OCI-LY7 (cell line): Measurements from ENCODE around the gene ZGPAT.

Experiments
- EZH2phosphoT487 ChIP-seq: fragments of 200-600 bp; sonication (generic); IDR thresholded peaks from 2 replicates; pipeline ENCODE4 v1.6.1; 2018; ENCODE audit warnings: low read depth, borderline replicate concordance, mild to moderate bottlenecking, mixed run types, antibody characterized with exemption, low read length, moderate library complexity, mixed read lengths
- TF ChIP-seq, protein P1 (sequence below): fragments of 200-600 bp; sonication (generic); conservative IDR thresholded peaks from 2 replicates; pipeline ENCODE4 v1.5.1; 2014; ENCODE audit warnings: mild to moderate bottlenecking, antibody characterized with exemption, low read length, moderate library complexity, mixed read lengths

DNA sequence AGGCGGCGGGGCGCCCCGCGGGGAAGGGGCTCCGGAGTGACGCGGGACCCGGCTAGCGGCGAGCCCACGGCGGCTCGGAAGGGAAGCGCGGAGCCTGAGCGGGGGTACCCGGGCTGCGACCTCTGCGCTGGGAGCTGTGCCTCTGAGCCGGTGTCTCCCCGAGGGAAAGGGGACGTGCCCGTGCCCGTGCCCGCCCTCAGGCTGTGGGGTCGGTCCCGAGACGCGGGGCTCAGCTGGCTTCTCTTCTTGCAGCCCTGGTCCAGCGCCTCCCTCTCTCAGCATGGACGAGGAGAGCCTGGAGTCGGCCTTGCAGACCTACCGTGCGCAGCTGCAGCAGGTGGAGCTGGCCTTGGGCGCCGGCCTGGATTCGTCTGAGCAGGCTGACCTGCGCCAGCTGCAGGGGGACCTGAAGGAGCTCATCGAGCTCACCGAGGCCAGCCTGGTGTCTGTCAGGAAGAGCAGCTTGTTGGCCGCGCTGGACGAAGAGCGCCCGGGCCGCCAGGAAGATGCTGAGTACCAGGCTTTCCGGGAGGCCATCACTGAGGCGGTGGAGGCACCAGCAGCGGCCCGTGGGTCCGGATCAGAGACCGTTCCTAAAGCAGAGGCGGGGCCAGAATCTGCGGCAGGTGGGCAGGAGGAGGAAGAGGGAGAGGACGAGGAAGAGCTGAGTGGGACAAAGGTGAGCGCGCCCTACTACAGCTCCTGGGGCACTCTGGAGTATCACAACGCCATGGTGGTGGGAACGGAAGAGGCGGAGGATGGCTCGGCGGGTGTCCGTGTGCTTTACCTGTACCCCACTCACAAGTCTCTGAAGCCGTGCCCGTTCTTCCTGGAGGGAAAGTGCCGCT is 686 bp downstream of the ZGPAT start:
- TF ChIP-seq, protein P1, sequence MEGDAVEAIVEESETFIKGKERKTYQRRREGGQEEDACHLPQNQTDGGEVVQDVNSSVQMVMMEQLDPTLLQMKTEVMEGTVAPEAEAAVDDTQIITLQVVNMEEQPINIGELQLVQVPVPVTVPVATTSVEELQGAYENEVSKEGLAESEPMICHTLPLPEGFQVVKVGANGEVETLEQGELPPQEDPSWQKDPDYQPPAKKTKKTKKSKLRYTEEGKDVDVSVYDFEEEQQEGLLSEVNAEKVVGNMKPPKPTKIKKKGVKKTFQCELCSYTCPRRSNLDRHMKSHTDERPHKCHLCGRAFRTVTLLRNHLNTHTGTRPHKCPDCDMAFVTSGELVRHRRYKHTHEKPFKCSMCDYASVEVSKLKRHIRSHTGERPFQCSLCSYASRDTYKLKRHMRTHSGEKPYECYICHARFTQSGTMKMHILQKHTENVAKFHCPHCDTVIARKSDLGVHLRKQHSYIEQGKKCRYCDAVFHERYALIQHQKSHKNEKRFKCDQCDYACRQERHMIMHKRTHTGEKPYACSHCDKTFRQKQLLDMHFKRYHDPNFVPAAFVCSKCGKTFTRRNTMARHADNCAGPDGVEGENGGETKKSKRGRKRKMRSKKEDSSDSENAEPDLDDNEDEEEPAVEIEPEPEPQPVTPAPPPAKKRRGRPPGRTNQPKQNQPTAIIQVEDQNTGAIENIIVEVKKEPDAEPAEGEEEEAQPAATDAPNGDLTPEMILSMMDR = no peak
- no peak for TF ChIP-seq EZH2phosphoT487
